ENCODE results near the gene NUCKS1.

The NUCKS1 gene

GRCh38 chr1:205766038-205766437, 16.1 kb upstream of the NUCKS1 start:
- DNase-seq (ENCODE audit: extremely low spot score), result no peak
- TF ChIP-seq CTCF (IDR thresholded peaks at IDR 0.05; ENCODE audit: control extremely low read depth, extremely low read depth, low read depth, missing control alignments), result no peak
- ChIA-PET CTCF (interaction anchor here (1.6 kb wide), 1 partner anchor 174 kb away, joined by 4 read pairs; no protein-coding TSS in a partner anchor), POLR2A (no interaction called here)

GRCh38 chr1:205764578-205764977, 14.6 kb upstream of the NUCKS1 start:
- CTCF ChIA-PET, result interaction anchor here (2.4 kb wide), 1 partner anchor 213 kb away, joined by 7 read pairs; no protein-coding TSS in a partner anchor
- no peak for DNase-seq (ENCODE audit: extremely low spot score)
- POLR2A ChIA-PET, result no interaction called here
- TF ChIP-seq CTCF (IDR thresholded peaks at IDR 0.05; ENCODE audit: control extremely low read depth, extremely low read depth, low read depth, missing control alignments), result no peak

- POLR2A ChIA-PET, result no interaction called here
- CTCF ChIA-PET, result interaction anchor here (1.1 to 2.4 kb wide), 2 partner anchors 10 to 213 kb away, joined by 3 to 7 read pairs; no protein-coding TSS in a partner anchor
- TF ChIP-seq CTCF (IDR thresholded peaks at IDR 0.05; ENCODE audit: control extremely low read depth, extremely low read depth, low read depth, missing control alignments), result no peak
- no peak for DNase-seq (ENCODE audit: extremely low spot score)
Observed at GRCh38 chr1:205763980-205764379, 14.0 kb upstream of the NUCKS1 start.

- ChIA-PET POLR2A (no interaction called here), CTCF (interaction anchor here (0.9 to 1.2 kb wide), 3 partner anchors 16 to 102 kb away, joined by 3 to 4 read pairs (median 4); no protein-coding TSS in a partner anchor)
- TF ChIP-seq CTCF (IDR thresholded peaks at IDR 0.05; ENCODE audit: control extremely low read depth, extremely low read depth, low read depth, missing control alignments), result no peak
- no peak for DNase-seq (ENCODE audit: extremely low spot score)
Observed at GRCh38 chr1:205760606-205761005, 10.6 kb upstream of the NUCKS1 start.

- DNase-seq (ENCODE audit: extremely low spot score), result no peak
- ChIA-PET POLR2A (no interaction called here), CTCF (interaction anchor here (1.2 kb wide), 1 partner anchor 17 kb away, joined by 3 read pairs; no protein-coding TSS in a partner anchor)
- TF ChIP-seq CTCF (IDR thresholded peaks at IDR 0.05; ENCODE audit: control extremely low read depth, extremely low read depth, low read depth, missing control alignments), result no peak
Observed at GRCh38 chr1:205756552-205756951, 6.6 kb upstream of the NUCKS1 start.

- ChIA-PET CTCF (interaction anchor here (1.4 kb wide), 1 partner anchor 37 kb away, joined by 3 read pairs; no protein-coding TSS in a partner anchor), POLR2A (no interaction called here)
- no peak for TF ChIP-seq CTCF (IDR thresholded peaks at IDR 0.05; ENCODE audit: control extremely low read depth, extremely low read depth, low read depth, missing control alignments)
- no peak for DNase-seq (ENCODE audit: extremely low spot score)
Observed at GRCh38 chr1:205754857-205755256, 4.9 kb upstream of the NUCKS1 start.

Data from GM10248 (cell line).